ENCODE results near the gene OSBPL3.

The OSBPL3 gene

GRCh38 chr7:24974026-24974832, 5.7 kb downstream of the OSBPL3 start:
- TF ChIP-seq RAD21 (IDR thresholded peaks at IDR 0.05; ENCODE audit: low read depth) (no peak), CREB1 (IDR thresholded peaks at IDR 0.05; ENCODE audit: low read depth) (no peak), TEAD4 (IDR thresholded peaks at IDR 0.05) (no peak), REST (IDR thresholded peaks at IDR 0.05; ENCODE audit: low read depth) (no peak)

GRCh38 chr7:24972991-24973390, 7.0 kb downstream of the OSBPL3 start:
- TF ChIP-seq CEBPB (IDR thresholded peaks at IDR 0.05), result no peak
- no peak for TF ChIP-seq RAD21 (IDR thresholded peaks at IDR 0.05; ENCODE audit: low read depth)
- no peak for TF ChIP-seq EGR1 (IDR thresholded peaks at IDR 0.05)
- no peak for TF ChIP-seq TAF1 (IDR thresholded peaks at IDR 0.05; ENCODE audit: low read depth)
- no peak for TF ChIP-seq CREB1 (IDR thresholded peaks at IDR 0.05; ENCODE audit: low read depth)
- no peak for TF ChIP-seq REST (IDR thresholded peaks at IDR 0.05; ENCODE audit: low read depth)
- no peak for TF ChIP-seq ZBTB7A (IDR thresholded peaks at IDR 0.05; ENCODE audit: low read depth)
- TF ChIP-seq USF1 (IDR thresholded peaks at IDR 0.05), result no peak
- no peak for TF ChIP-seq EP300 (IDR thresholded peaks at IDR 0.05; ENCODE audit: borderline replicate concordance)
- no peak for TF ChIP-seq FOXM1 (IDR thresholded peaks at IDR 0.05; ENCODE audit: borderline replicate concordance, low read depth)
- TF ChIP-seq YY1 (IDR thresholded peaks at IDR 0.05; ENCODE audit: low read depth), result no peak

GRCh38 chr7:24972166-24972477, 7.9 kb downstream of the OSBPL3 start:
- TF ChIP-seq FOXM1 (IDR thresholded peaks at IDR 0.05; ENCODE audit: borderline replicate concordance, low read depth), result no peak
- no peak for TF ChIP-seq MAX (IDR thresholded peaks at IDR 0.05)
- no peak for TF ChIP-seq YY1 (IDR thresholded peaks at IDR 0.05; ENCODE audit: low read depth)
- no peak for TF ChIP-seq TAF1 (IDR thresholded peaks at IDR 0.05; ENCODE audit: low read depth)
- TF ChIP-seq CREB1 (IDR thresholded peaks at IDR 0.05; ENCODE audit: low read depth), result no peak
- no peak for TF ChIP-seq USF1 (IDR thresholded peaks at IDR 0.05)
- TF ChIP-seq REST (IDR thresholded peaks at IDR 0.05; ENCODE audit: low read depth), result no peak
- TF ChIP-seq TEAD4 (IDR thresholded peaks at IDR 0.05), result no peak
- no peak for TF ChIP-seq CEBPB (IDR thresholded peaks at IDR 0.05)
- no peak for TF ChIP-seq EP300 (IDR thresholded peaks at IDR 0.05; ENCODE audit: borderline replicate concordance)

- TF ChIP-seq EGR1 (IDR thresholded peaks at IDR 0.05) (no peak), REST (IDR thresholded peaks at IDR 0.05; ENCODE audit: low read depth) (no peak), YY1 (IDR thresholded peaks at IDR 0.05; ENCODE audit: low read depth) (no peak), CREB1 (IDR thresholded peaks at IDR 0.05; ENCODE audit: low read depth) (no peak), USF1 (IDR thresholded peaks at IDR 0.05) (no peak), MAX (IDR thresholded peaks at IDR 0.05) (no peak), TEAD4 (IDR thresholded peaks at IDR 0.05) (no peak)
Measured at GRCh38 chr7:24971333-24972165, 8.4 kb downstream of the OSBPL3 start.
